Frontal cortex (tissue), 4 donors: Measurements from ENCODE around the gene COPS8. TPM values are rescaled to one million over a fixed set of nuclear protein-coding genes. Genes with fewer than 3 reads are reported as not detected.

Experiments used
- DNase-seq, 2 donors: peaks; one replicate each; pipeline ENCODE4 v3.0.0; 2012; ENCODE audit warnings: low spot score in 2 of 2
- FAIRE-seq: peaks from 2 replicates; lab custom pipeline; 2012; peaks lifted over from hg19 to GRCh38; lab: Jason Lieb, UNC
- total RNA-seq: library from RNA; depleted of rRNA; stranded (reverse); fragments of >200 nt; gene quantifications from one replicate; pipeline ENCODE4 v1.2.3, GENCODE V29; 2014
- donor health status: control.
- donor health status: control.
- donor health status: control.

COPS8 gene
- total RNA-seq, 1 donor from 2014 or later = 148 TPM

DNA sequence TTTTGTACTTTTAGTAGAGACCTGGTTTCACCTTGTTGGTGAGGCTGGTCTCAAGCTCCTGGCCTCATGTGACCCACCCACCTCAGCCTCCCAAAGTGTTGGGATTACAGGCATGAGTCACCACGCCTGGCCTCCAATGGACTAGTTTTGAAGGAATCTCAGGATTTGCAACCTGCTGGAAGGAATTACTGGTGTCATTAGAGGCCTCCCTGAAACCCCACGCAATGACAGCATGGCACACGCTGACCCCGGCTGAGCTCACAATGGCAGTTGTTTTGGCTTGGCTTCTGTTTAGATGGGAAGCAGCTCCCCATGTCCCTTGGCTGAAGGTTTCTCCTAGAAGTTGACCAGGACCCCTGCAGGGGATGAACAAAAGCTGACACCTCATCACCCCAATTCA, 23.1 kb upstream of the COPS8 start:
- no peak for FAIRE-seq
- no peak for DNase-seq

DNA sequence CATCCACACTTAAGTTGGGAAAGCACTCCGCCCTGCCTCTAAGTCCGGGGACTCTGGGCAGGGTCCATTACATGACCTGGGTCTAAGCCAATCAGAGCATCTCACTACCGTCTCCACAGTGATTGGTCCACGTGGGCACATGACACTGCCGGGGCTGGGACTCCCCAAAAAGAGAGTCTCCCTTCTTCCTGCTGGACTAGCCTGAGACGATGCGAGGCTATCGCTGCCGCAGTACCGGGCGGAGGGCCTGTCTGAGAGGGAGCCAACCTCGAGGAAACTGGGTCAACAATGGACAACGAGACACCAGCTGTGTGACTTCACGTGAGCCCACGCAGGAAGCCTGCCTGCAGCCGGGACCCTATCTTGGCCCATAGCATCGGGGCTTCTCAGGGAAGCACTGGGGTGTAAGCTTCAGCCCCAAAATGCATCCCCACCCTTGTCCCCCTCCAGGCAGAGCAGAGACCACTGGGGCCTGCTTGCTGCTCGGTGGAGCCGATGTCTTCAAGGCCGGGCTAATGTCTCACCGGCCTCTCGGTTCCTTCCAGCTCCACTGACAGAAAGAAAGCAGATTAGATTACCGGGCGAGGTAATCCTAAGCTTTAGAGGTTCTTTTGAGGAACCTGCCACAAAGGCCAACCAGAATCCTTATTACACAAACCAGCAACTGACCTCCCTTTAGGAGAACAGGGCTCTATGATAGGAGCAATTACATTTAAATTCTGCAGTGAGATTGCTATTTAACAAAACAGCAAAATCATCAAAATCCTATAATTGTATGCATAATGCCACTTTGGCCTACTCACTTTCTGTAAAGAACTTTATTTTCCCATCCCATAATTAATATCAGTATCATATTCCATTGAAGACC, 21.3 kb upstream of the COPS8 start:
- DNase-seq = no peak

DNA sequence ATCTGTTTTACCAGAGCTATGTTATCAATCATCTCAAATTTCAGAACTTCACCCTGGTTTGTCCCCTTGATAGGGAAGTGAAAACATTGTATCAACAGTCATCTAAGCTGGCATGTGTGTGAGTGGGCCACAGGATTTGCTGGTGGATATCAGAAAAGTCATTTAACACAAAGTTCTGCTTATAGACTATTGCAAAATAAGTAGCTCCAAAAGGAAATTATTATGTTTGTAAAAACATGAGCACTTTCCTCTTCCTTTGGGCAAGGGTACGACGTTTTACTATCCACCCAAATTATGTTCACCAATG, 20.7 kb upstream of the COPS8 start:
- no peak for FAIRE-seq

More for the DNA sequence above, 21.3 kb upstream of the COPS8 start:
- FAIRE-seq = no peak

DNA sequence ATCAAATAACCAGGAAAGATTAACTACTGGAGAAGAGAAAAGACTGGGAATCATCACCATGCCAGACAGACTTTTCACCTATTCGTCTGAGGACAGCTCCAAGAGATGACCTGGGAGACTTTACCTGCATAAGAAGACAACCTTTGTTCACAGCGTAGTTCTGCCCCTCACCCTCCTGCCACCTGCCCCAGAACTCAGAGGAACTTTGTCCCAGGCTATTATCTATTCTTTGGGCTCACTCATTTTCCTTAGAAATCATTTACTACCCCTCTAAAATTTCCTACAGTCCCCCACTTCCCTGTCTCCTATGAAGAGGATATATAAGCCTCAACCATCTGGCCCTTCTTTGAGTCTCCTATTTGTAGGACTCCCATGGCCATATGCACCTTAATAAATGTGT, 19.3 kb upstream of the COPS8 start:
- FAIRE-seq (no peak), DNase-seq (no peak)

More for the DNA sequence above, 20.7 kb upstream of the COPS8 start:
- DNase-seq = no peak

DNA sequence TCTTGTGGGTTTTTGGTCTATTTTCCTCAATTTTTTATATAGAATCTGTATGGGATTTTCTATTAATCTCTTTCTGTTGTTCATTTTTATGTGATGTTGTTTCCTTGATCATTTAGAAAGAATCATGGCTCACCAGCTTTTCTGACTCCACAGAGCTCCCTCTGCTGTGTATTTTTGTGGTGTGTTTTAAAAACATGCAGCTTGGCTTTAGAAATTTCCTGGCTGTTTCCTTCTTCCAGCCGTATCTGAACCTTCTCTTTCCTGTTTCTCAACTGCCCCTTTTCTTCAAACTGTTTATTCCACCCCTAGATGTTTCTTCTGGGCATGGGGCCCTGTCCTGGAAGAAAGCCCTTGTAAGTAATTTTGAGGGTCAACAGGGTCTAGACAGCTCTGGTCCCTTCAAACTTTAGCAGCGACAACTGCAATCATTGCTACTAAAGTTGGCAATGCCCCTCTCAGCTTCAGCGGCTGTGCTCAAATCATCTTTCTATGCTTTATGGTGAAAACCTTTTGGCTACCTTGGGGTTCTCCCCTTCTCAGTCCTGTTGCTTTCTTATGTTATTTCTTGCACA, 17.6 kb upstream of the COPS8 start:
- DNase-seq (no peak), FAIRE-seq (no peak)

DNA sequence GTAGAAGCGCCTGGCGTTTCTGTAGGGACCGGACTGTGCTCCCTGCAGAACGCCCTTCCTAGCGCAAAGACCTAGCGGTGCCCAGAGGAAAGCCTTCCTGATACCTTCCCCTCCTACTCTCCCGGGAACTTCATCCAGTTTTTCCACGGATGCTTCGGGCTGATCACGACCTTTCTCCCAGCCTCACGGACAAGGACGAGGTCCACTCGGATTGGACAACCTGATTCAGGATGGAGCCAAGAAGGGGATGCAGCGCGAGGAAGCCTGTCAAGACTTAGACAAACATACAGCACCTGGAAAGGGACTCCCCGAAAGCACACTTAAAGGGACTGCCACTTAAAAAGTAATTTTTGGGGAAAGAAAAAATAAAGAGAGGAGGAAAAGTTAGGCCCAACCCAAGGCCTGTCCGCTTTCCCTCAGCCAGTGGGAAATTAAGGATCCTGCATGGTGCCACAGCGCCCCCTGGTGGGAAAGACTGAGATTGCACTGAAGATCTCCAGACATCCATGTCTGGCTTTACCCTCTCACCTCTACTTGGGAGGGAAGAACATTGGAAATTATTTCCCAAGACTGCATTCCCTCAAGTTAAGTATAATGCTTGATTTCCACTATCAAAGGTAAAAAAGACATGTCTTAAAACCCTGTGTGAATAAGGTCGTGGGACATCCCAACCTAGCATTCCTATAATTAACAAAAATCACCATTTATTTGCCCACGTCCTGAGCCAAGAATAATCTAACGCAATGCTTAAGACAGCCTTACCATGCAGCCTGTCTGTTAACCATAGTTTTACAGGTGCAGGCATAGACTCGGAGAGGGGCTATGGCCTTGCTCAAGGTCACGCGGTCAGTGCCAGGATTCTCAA, 13.4 kb upstream of the COPS8 start:
- FAIRE-seq (no peak), DNase-seq (peak; percentile 20 to 44)

DNA sequence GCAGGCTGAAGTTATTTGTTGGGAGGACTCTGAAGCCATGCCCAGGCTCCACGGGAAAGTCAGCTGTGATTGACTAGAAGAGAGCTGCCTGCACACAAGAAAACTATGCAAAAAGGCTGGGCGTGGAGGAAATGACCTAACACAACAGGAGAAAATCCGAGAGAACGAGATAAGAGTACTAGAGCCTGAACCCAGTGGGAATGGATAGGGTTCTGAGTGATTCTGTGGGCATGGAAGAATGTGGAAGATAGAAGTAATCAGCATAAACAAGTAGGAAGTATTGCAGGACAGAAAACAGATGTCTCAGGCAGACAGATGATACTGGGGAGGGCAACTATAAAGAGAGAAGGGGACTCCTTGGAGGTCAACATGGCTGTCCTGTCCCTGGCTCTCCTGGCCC, 12.1 kb upstream of the COPS8 start:
- DNase-seq (no peak), FAIRE-seq (no peak)

DNA sequence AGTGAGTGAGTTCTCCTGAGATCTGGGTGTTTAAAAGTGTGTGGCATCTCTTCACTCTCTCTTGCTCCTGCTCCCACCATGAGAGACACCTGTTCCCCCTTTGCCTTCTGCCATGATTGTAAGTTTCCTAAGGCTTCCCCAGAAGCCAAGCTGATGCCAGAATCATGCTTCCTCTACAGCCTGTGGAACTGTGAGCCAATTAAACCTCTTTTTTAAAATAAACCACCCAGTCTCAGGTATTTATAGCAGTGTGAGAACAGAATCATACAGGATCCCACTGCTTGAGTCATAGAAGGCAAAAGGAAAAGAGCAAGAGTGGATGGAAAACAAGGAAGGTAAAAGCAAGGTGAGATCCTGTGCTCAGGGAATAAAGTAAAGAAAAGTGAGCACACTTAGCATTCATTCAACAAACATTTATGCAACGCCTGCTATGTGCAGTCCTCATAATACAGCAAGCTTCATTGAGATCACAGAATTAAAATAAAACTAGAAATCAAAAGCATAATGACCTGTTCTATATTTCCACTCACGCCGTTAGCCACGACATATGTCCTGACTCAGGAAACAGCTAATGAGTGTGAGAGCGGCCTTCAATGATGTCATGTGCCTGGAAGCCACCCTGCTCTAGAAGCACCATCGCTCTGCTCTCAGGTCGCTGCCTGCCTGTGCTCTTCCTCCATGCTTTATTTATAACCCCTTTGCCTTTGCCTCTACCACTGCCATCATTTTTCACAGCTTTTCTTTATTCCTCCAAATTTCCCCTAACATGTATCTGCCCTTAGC, 11.3 kb upstream of the COPS8 start:
- FAIRE-seq (no peak), DNase-seq (no peak)

DNA sequence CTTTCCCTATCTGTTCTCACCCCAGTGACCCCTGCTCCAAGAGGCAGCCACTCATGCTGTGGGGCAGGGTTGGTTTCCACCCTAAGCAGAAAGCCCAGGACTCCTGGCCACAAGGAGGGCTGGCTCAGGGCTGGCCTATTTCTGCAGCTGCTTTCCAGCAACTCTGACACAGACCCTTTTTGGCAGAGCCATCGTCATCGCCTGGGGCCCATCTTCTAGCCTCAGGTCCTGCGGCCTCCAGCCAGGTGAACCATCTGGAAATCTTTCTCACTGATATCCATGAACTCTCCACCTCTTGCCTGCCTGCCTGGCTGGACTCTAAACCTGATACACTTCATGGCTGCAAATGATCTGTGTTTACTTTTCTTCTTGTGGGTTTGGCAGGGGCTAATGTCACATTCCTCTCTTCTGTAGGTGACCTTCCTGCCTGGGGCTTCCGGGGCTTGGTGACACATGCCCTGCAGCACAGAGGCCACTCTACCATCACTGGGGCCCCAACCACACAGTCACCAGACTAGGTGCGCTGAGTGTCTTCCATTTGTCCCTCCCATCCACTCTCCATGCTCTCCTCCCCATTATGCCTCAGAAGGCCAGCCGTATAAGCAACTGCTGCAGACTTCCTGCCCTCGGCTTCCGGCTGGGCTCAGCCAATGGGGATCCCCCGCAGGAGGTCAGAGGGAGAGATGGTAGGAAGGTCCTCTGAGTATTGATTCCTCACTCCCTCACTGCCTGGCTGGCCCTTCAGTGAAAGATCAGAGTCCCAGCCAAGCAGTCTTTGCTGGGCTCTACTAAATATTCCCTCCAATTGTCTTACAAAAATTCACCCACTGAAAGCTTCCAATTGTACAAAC, 9.7 kb upstream of the COPS8 start:
- FAIRE-seq (no peak), DNase-seq (no peak)

DNA sequence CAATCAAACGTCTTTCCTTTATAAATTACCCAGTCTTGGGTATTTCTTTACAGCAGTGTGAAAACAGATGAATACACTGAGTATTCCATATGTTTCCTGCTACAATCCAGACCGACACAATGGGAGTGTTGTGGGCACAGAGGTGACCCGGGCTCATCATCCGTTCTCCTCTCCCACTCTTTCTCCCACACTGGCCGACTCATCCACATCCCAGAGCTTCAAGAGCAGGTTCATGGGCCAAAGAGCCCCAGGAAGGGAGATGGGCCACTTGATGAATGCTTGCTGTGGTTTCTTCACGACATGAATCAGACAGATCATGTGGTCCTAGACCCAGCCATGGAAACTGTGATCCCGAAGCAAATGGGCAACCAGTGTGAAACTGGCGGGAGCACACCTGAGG, 4.1 kb upstream of the COPS8 start:
- no peak for DNase-seq

DNA sequence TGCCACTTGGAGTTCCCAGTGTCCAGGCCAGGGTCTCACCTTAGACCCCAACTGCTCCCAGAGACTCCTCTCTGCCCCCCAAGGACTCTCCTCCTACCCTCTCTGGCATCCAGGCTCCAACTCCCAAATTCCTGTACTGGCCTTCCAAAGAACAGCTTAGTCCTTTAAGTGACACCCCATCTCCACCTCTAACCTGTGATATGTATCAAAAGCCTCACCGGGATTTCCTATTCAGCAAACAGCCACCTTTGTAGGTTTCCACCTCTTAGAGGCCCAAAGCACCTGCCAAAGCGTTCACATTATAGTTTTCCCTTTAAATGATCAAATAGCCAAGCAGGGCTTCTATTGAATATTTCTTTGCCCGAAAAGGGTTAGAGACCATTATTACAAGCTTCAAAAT, 2.7 kb upstream of the COPS8 start:
- FAIRE-seq = no peak
- DNase-seq = no peak

More for the DNA sequence above, 4.1 kb upstream of the COPS8 start:
- no peak for FAIRE-seq

DNA sequence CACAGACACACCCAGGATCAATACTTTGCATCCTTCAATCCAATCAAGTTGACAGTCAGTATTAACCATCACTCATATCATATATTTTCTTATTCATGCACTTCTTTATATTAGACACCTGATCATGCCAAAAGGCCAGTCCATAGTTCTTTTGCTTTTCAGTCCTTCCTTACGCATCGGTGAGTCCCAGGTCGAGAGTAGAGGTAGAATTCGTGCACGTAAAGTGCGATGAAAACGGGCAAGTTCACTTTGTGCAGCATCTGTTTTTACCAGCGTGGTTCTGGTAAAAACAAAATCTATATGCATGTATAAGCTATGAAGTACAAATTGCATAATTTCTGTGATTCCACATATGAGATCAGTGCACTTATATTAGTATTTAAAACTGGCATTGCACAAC, 1.2 kb upstream of the COPS8 start:
- FAIRE-seq = no peak

DNA sequence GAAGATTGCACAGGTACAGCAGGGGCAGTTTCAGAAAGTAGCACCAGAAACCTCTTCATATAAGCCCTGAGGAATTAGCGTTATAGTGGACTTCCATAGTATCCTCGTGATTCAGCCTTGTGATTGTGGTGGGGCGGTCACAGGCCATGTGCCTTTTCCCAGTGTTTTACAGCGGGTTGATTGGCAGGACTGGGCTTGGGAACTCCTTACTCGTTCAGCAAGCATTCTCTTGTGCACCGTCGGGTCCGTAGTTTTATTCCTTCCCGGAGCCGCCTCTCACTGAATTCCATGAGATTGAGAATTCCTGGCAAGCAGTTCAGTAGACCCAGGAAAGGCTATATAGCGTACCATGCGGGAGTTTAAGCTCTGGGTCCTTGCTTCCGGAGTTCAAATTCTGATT, 5.2 kb downstream of the COPS8 start:
- FAIRE-seq (no peak), DNase-seq (no peak)

More for the DNA sequence above, 1.2 kb upstream of the COPS8 start:
- no peak for DNase-seq

DNA sequence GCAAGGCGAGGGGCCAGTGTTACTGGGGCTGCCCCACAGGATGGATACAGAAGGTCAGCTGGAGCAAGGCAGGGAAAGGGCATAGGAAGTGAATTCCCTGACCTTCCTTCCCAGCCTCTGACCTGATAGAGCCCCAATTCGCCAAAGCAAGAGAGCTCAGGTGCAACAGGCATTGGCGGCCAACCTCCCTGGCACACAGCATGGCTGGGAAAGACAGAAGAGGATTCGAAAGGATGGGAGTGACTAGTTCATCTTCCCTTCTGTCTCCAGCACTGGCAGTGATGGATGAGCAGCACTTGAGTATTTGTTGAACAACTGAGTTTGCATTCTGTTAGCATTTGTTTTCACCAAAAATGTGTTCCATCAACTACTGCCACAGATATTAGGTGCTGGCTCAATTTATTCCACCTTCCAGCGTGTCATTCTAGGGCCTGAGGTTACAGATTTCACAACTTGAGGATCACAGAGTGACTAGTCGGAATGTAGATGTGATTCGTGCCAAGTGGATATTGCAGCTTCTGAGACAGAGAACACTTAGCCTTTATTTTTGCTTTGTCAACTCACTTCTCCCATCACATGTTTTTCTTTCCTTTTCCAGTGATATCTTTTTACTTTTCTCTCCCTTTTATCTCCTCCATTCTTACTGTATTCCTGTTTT, 6.2 kb downstream of the COPS8 start:
- FAIRE-seq (no peak), DNase-seq (no peak)

DNA sequence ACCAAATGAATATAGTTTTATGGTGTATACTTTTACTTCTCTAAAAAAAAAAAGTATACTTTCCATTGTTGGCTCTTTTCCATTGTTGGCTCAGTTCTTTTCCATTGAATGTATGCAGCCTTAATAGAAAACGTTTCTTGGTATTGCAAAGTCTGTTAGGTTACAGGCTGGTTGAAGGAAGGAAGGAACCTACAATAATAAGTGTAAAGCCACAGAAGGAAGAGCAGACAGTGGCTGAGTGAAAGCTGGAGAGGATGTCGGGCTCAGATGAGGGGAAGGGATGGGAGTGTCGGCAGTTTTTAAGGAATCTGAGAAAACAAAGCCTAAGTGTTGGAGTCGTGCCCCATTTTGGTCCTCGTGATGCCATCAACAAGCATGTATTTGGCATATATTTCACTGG, 6.8 kb downstream of the COPS8 start:
- no peak for DNase-seq
- no peak for FAIRE-seq

DNA sequence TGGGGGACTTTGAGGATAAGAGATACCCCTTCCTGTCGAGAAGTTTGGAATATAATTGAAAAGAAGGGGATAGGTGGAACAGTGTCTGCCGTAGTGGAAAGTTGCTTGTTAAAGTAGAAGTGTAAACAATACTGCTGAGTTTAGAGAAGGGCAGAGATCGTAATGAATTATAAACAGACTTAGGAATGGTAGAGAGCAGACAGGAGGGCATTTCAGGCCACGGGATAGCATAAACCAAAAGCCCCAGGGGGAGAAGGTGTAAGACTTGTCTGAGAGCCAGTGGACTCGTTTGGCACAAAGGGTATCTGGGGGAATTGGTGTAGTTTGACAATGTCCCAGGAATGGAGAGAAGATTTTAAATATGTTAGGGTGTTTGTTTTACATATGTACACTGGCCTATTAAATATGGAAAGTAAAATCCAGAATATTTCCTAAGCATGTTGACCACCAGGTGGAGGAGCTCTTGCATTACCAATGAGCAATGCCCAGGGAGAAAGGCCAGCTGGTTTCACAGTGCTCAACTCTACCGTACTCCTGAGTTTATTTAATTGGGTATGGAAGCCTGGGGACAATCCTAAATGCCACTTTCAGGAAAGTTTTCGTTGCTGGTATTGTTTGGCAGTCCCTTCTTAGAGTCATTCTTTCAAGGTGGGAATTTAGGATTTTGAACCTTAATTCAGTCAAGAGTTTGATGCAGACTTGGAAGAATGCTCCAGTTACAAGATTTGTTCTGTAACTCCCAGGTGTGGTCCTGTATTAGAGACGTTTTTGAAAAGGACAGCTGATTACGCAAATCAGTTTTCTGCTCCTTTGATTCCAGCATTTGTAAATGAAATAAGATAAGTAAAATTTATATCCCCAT, 7.5 kb downstream of the COPS8 start:
- no peak for FAIRE-seq

DNA sequence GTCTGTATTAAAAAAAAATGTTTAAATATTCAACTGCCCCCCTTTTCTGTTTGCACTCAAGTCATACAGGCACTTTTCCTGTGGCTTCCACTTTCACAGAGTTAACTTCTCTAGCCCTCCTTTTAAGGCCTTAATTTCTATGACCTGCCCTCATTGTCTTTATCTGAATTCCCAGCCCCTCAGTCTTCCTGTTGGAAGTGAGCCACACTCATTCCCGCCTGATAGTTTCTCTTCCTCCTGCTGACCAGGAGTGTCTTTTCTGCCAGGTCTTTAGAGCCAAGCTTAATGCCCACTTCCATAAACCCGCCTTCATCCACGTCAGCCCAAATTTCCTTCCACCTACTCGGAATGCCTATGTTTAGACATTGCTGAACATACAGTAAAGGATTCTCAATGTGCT, 10.5 kb downstream of the COPS8 start:
- DNase-seq (no peak), FAIRE-seq (no peak)

More for the DNA sequence above, 7.5 kb downstream of the COPS8 start:
- DNase-seq = no peak

DNA sequence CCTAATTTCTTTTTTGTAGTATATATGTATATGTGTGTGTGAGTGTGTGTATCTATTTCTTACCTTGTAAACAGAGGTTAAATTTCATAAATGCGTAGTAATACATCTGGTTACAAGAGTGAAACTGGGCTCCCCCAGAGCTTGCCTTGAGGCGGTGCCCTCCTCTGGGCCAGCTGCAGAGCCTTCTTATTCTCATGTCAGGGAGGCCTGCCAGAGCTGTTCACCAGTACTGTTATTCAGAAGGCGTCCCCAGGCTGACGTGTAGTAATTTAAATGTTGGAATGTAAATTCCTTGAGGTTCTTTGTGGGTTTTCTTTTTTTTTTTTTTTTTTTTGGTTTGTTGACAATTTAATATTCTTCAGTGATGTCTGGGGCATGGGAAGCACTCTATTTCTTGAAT, 11.2 kb downstream of the COPS8 start:
- DNase-seq (no peak), FAIRE-seq (no peak)
